Spleen (tissue), 7 donors: ENCODE results near the gene VEZT.

ENCODE experiments used
- CTCF ChIP-seq, 11 experiments: fragments of 200-600 bp in 7 of 11; fragments of 450-650 bp in 4 of 11; sonication (generic) in 4 of 11; IDR thresholded peaks in 8 of 11; conservative IDR thresholded peaks in 3 of 11; 1 replicate in 7 of 11; 2 replicates in 4 of 11; pipeline versions ENCODE4 v1.4.0 to v1.8.0; 2016 to 2021; ENCODE audit warnings: antibody characterized with exemption in 11 of 11, inconsistent platforms in 4 of 11, mild to moderate bottlenecking in 1 of 11
- POLR2A ChIP-seq, 3 donors: fragments of 450-650 bp; IDR thresholded peaks; one replicate each; pipeline ENCODE4 v1.5.1; 2017; ENCODE audit warnings: antibody characterized with exemption in 3 of 3, mild to moderate bottlenecking in 1 of 3
- POLR2AphosphoS5 ChIP-seq, 3 donors: sonication (generic); formaldehyde crosslinking; IDR thresholded peaks; one replicate each; pipeline ENCODE4 v1.5.1; 2017; ENCODE audit warnings: antibody characterized with exemption in 3 of 3
- donor health status: DM: no; HTN: no; CAD: no; lungs with moderate emphysema.
- donor health status: DM: no; HTN: no; CAD: no.
- donor health status: DM: no; HTN: no; CAD: no.

- TF ChIP-seq CTCF (IDR thresholded peaks at IDR 0.05 in 8 of 11, conservative IDR thresholded peaks at IDR 0.05 in 3 of 11), result no peak
- TF ChIP-seq POLR2AphosphoS5 (IDR thresholded peaks at IDR 0.05), result no peak
- no peak for TF ChIP-seq POLR2A (IDR thresholded peaks at IDR 0.05)
Observed at GRCh38 chr12:95266254-95266653, 48.6 kb downstream of the VEZT start.
